Calu3 (cell line): Measurements from ENCODE around the gene ITGB2. TPM values are rescaled to one million over a fixed set of nuclear protein-coding genes. Genes with fewer than 3 reads are reported as not detected.

Source experiments
- BruUV-seq: library from RNA; stranded (reverse); fragments of 400-500 nt; replicated peaks from 2 replicates; lab custom pipeline; 2021; lab: Mats Ljungman, UMichigan
- CTCF ChIA-PET: fragments of 300-600 bp; sonication (Branson Sonifier 250); formaldehyde crosslinking; loops from one replicate; lab custom pipeline; 2022; ENCODE audit warnings: antibody characterized with exemption; lab: Charles Lee
- DNase-seq: peaks from one replicate; pipeline ENCODE4 v3.0.0; 2022
- H3K27ac Mint-ChIP-seq: one replicate; pipeline ENCODE4 v1.8.0; 2022; ENCODE audit warnings: mixed read lengths; ENCODE audit not compliant: unreplicated experiment
- H3K27me3 Mint-ChIP-seq: one replicate; pipeline ENCODE4 v1.8.0; 2022; ENCODE audit warnings: mixed read lengths; ENCODE audit not compliant: unreplicated experiment
- H3K36me3 Mint-ChIP-seq: one replicate; pipeline ENCODE4 v1.8.0; 2022; ENCODE audit warnings: mild to moderate bottlenecking, moderate library complexity, mixed read lengths; ENCODE audit not compliant: insufficient read depth, unreplicated experiment
- H3K4me1 Mint-ChIP-seq: one replicate; pipeline ENCODE4 v1.8.0; 2022; ENCODE audit warnings: mild to moderate bottlenecking, low read depth, mixed read lengths; ENCODE audit not compliant: unreplicated experiment
- H3K4me3 Mint-ChIP-seq: one replicate; pipeline ENCODE4 v1.8.0; 2022; ENCODE audit warnings: mild to moderate bottlenecking, low read depth, moderate library complexity, mixed read lengths; ENCODE audit not compliant: unreplicated experiment
- H3K9me3 Mint-ChIP-seq: one replicate; pipeline ENCODE4 v1.8.0; 2022; ENCODE audit warnings: low read depth, mixed read lengths; ENCODE audit not compliant: unreplicated experiment
- CTCF ChIP-seq: fragments of 200-600 bp; IDR thresholded peaks from one replicate; pipeline ENCODE4 v1.8.0; 2022; ENCODE audit warnings: antibody characterized with exemption; ENCODE audit not compliant: unreplicated experiment
- intact Hi-C: fragments of 100-400 bp; cut with micrococcal nuclease; formaldehyde crosslinking; loops from one replicate; pipeline ENCODE4 v1.10.0; 2022; ENCODE audit not compliant: unreplicated experiment
- total RNA-seq: library from RNA; stranded (reverse); gene quantifications from 2 replicates; pipeline ENCODE4 v1.2.3, GENCODE V29; 2022

ITGB2 gene
- total RNA-seq, 1 experiment from 2014 or later = 0.42 TPM

DNA sequence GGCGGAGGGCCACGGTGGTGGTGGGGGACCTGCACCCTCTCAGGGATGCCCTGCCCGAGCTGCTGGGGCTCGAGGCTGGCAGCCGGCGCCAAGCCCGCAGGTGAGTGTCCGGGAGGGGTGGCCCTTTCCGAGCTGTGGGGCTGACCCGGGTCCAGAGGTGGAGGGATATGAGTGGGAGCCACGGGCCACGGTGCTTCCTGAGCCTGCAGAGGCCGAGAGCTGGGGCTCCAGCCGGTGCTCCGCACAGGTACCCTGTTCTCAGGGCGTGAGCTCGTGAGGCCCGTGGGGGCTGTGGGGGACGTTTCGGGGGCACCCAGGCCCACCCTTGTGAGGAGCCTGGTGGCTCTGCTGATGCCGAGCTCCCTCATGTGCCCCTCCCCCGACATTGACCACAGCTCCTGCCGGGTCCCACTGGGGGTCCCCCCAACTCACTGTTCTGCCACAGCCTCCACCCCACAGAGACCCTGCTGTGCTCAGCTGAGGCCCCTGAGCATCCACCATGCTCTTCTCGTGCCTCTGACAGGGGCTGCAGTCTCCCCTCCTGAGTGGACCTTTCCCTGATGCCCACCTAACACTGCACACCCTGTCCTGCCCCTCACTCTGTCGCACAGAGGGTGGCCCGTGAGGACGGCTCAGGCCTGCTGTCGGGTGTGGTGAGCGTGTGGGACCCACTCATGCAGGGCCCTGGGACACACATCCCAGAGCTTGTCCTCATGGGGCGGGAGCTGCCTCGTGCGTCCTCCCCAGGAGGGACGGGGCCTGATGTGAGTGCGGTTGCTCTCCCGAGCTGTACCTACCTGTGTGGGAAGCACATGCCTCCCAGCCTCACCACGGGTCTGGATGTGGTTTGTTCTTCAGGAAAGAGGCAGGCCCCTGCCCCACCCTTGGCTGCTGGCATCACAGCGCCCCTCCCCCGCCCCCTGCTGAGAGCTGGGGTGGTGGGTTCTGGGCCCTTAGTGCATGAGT lies 46.7 kb upstream of the ITGB2 start:
- Mint-ChIP-seq H3K36me3 (peaks cover 6% of the 10 kb centered on the region), H3K4me3 (no peak overlapping the region), H3K27ac (no peak overlapping the region), H3K27me3 (no peaks in the 10 kb centered on the region), H3K4me1 (no peaks in the 10 kb centered on the region), H3K9me3 (no peaks in the 10 kb centered on the region)
- CTCF ChIA-PET = no interaction called here
- BruUV-seq = no TSS peak
- DNase-seq = no peak
- intact Hi-C loops = no loop called here
- TF ChIP-seq CTCF = no peak

DNA sequence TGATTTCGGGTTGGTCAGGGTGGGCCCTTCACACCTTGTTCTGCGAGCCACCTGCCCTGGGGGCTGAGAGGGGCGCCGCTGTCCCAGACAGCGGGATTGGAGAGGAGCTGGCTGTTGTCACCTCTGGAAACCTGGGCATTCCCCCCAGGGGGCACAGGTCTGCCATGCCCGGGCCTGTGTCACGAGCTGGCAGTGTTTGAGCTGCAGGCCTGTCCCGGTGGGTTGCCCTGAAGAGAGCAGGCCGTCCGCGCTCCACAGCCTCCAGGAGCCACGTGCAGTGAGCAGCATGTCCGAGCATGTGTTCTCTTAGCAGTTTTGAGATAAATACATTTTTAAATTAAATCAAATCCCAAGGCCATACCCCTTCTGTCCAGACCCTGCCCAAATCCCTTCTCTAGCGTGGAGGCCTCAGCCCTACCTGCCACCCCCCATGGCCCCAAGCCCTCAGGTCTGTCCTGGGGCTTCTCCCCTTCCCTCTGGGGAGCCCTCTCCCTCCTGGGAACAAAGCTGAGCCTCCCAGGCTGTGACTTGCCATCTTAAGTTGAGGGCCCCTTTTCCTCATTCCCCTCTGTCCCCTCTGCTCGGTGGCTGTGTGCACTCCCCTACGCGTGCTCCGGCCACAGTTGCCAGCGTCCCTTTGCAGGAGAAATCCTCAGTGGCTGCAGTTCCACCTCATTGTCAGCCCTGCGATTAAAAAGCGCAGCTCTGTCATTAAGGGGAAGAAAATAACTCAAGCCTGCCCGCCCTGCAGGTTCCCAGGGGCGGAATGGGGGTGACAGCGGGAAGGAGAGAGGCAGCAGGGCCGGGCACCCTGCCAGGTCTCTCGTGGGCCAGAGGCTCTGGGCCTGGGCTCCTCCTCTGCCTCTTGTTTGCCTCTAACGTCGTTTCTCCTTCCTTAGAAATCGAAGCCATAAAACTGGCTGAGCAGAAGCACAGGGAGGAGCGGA lies 45.7 kb upstream of the ITGB2 start:
- no TSS peak for BruUV-seq
- intact Hi-C loops = no loop called here
- no peaks in the 10 kb centered on the region for H3K9me3 Mint-ChIP-seq
- DNase-seq = no peak
- no peak overlapping the region for H3K27ac Mint-ChIP-seq
- CTCF ChIA-PET = no interaction called here
- no peak for TF ChIP-seq CTCF
- H3K4me3 Mint-ChIP-seq = no peak overlapping the region
- H3K36me3 Mint-ChIP-seq = peaks cover 6% of the 10 kb centered on the region
- no peaks in the 10 kb centered on the region for H3K4me1 Mint-ChIP-seq
- no peaks in the 10 kb centered on the region for H3K27me3 Mint-ChIP-seq

DNA sequence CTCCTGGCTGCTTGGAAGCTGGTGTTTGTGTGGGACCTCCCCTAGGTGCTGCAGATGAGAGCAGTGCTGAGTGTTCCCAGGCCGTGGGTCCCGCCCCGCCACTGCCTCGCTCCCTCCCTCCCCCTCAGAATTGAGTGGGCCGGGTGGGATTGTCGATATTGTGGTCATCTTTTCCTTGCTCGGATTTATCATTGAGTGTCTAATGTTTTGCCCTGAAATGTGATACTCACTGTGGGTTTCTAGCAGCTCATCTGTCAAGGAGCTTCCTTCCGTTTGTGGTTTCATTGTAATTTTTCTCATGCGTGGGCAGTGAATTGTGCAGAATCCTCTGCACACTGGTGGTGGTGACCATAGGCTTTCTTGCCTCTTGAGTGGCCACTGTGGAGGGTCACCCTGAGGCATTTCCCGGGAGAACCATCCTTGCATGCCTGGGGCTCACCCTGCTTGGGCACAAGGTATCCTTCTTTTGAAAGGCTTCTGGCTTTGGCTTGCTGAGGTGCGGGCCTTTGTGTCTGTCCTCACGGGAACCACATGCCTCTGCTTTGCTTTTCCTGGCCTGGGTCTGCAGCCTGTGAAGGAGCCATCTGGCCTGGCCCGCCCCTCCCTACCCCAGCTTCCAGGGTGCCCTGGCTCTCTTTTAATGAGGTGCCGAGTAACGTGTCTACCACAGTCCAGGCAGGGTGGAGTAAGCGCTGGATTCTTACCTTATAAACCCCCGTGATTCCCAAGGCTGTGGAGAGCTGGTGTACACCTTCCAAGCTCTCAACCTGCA lies 44.7 kb upstream of the ITGB2 start:
- intact Hi-C loops = no loop called here
- CTCF ChIA-PET = interaction anchor here (1.4 kb wide), 1 partner anchor 173 kb away, joined by 3 read pairs; no protein-coding TSS in a partner anchor
- H3K9me3 Mint-ChIP-seq = no peaks in the 10 kb centered on the region
- no peaks in the 10 kb centered on the region for H3K4me1 Mint-ChIP-seq
- no peak overlapping the region for H3K4me3 Mint-ChIP-seq
- no TSS peak for BruUV-seq
- H3K27ac Mint-ChIP-seq = no peak overlapping the region
- peaks cover 6% of the 10 kb centered on the region for H3K36me3 Mint-ChIP-seq
- no peak for DNase-seq
- H3K27me3 Mint-ChIP-seq = no peaks in the 10 kb centered on the region
- TF ChIP-seq CTCF = no peak

GRCh38 chr21:44964381-44964780 lies 43.7 kb upstream of the ITGB2 start:
- Mint-ChIP-seq H3K4me3 (no peak overlapping the region), H3K36me3 (peaks cover 6% of the 10 kb centered on the region), H3K9me3 (no peaks in the 10 kb centered on the region), H3K27me3 (no peaks in the 10 kb centered on the region), H3K27ac (no peak overlapping the region), H3K4me1 (no peaks in the 10 kb centered on the region)
- intact Hi-C loops = no loop called here
- no TSS peak for BruUV-seq
- CTCF ChIA-PET = interaction anchor here (1.4 kb wide), 1 partner anchor 174 kb away, joined by 3 read pairs; no protein-coding TSS in a partner anchor
- no peak for DNase-seq
- TF ChIP-seq CTCF = no peak
